Activated T-cell treated with anti-CD3 and anti-CD28 coated beads for 24 hours (primary cell): ENCODE measurements around the gene AIMP1.
"Not testable (repeated sequence)": the region's sequence is repeated elsewhere in the genome, so short reads cannot be mapped to it uniquely, and the experiment has no call there.

ENCODE experiments used
- DNase-seq: peaks from one replicate; pipeline ENCODE4 v3.0.0-alpha.2; 2020; ENCODE audit warnings: low read depth

AIMP1 gene

GRCh38 chr4:106353786-106354185, 37.4 kb downstream of the AIMP1 start:
- DNase-seq: no peak

- no peak for DNase-seq
These were observed 38.8 kb downstream of the AIMP1 start for GRCh38 chr4:106355193-106355592.

GRCh38 chr4:106358899-106359298, 42.5 kb downstream of the AIMP1 start:
- no peak for DNase-seq

GRCh38 chr4:106362086-106362825, 45.9 kb downstream of the AIMP1 start:
- no peak for DNase-seq

- DNase-seq: no peak
These were observed 47.9 kb downstream of the AIMP1 start for GRCh38 chr4:106364282-106364681.

- DNase-seq: no peak
These were observed 49.3 kb downstream of the AIMP1 start for GRCh38 chr4:106365613-106366012.

GRCh38 chr4:106366026-106366425, 49.7 kb downstream of the AIMP1 start:
- DNase-seq: no peak

- DNase-seq: no peak
These were observed 50.7 kb downstream of the AIMP1 start for GRCh38 chr4:106367072-106367471.

GRCh38 chr4:106368678-106369077, 52.3 kb downstream of the AIMP1 start, which contains the start of gene GIMD1:
GIMD1 (minus strand) TSS chr4:106368778; CDS start chr4:106367435, 1,343 bp downstream.
- DNase-seq: no peak

- no peak for DNase-seq
These were observed 53.2 kb downstream of the AIMP1 start for GRCh38 chr4:106369456-106370060.

- no peak for DNase-seq
These were observed 53.9 kb downstream of the AIMP1 start for GRCh38 chr4:106370214-106370613.

GRCh38 chr4:106371161-106371560, 54.8 kb downstream of the AIMP1 start:
- DNase-seq: no peak

GRCh38 chr4:106373026-106373425, 56.7 kb downstream of the AIMP1 start:
- DNase-seq: no peak

GRCh38 chr4:106380179-106380578, 63.8 kb downstream of the AIMP1 start:
- DNase-seq: no peak

GRCh38 chr4:106384878-106385277, 68.5 kb downstream of the AIMP1 start:
- no peak for DNase-seq

GRCh38 chr4:106385853-106386393, 69.6 kb downstream of the AIMP1 start:
- DNase-seq: no peak

- DNase-seq: no peak
These were observed 79.2 kb downstream of the AIMP1 start for GRCh38 chr4:106395582-106395981.

GRCh38 chr4:106398898-106399297, 82.5 kb downstream of the AIMP1 start:
- not testable (repeated sequence) for DNase-seq
